ENCODE measurements around the gene SKIDA1. TPM values are rescaled to one million over a fixed set of nuclear protein-coding genes. Genes with fewer than 3 reads are reported as not detected.
A peak's percentile ranks its signal among the peaks of the same experiment; 100 is the strongest.

The SKIDA1 gene
- total and polyA plus RNA-seq, 4 donors: 0.10 to 1.6 (median 0.80) TPM

DNA sequence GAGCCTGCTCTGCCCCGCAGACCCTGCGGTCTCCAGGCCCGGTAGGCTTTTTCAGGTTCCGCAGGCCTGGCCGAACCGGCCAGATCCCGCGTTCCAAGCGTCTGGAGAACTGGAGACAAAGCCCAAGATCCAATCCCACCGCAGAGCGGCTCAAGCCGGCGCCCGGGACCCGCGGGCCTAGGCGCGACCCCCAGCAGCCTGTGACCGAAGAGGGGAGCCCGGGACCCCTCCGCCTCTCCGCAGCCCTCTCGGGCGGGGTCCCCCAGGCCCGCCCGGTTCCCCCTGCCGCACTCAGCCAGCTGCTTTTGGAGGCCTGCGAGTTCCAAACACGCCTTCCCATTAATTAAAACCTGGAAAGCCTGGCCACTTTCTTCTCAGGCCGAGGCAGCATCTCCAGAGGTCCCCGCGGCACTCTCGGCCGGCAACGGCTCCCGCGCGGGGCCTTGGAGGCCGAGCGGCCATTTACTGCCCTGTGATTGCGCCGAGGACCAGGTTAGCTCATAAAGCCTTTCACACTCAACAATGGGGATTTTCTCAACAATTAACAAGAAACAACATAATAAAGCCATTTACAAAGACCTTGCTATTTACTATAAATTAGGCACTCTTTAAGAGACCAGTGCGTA, 16.7 kb downstream of the SKIDA1 start:
- H3K9me3 ChIP-seq (ENCODE audit: control insufficient read depth in 4 of 4, insufficient read depth in 3 of 4, low read length in 3 of 4): no peaks in the 10 kb centered on the region
- H3K4me3 ChIP-seq: no peak overlapping the region
- H3K27ac ChIP-seq (ENCODE audit: low read depth in 1 of 2, low read length in 1 of 2): no peak overlapping the region
- H3K36me3 ChIP-seq (ENCODE audit: control insufficient read depth in 4 of 4, insufficient read depth in 4 of 4, low read length in 4 of 4): no peaks in the 10 kb centered on the region
- peaks cover 0 to 60% (median 4%) of the 10 kb centered on the region in 5 donors for H3K4me1 ChIP-seq (ENCODE audit: control insufficient read depth in 5 of 5, insufficient read depth in 5 of 5, low read length in 5 of 5)
- H3K9ac ChIP-seq (ENCODE audit: insufficient read depth in 1 of 2, low read length in 2 of 2): no peak overlapping the region
- no peak for TF ChIP-seq CTCF (IDR thresholded peaks at IDR 0.05; ENCODE audit: control extremely low read depth, extremely low read depth)
- ATAC-seq (ENCODE audit: insufficient read depth, low FRiP score) (no peak), DNase-seq (peak in 1 of 3 donors; percentile 22)
- no peaks in the 10 kb centered on the region for H3K27me3 ChIP-seq (ENCODE audit: control insufficient read depth in 3 of 3, insufficient read depth in 3 of 3, low read length in 2 of 3)
- 94 to 95% methylated on average over 43 of the region's 43 CpGs for WGBS, 2 donors

DNA sequence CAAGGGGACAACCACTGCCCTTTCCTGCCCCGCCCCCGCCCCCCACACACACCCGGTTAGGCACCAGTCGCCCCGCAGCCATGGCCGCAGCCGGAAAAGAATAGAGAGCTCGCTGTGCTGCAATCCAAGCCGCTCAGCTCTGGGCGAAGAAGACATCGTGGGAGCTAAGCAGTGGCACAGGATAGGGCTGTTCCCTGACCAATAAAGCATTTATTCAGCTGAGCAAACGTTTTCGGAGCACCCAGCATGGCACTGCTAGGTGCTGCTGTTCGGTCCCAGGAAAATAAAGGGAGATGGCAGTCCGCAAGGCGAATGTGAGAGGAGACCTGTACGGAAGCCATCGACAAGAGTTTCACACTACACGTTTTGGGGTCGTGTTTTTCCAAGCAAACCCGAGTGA, 18.3 kb downstream of the SKIDA1 start:
- WGBS, 2 donors: 80 to 84% methylated on average over 21 of the region's 21 CpGs
- no peak for TF ChIP-seq CTCF (IDR thresholded peaks at IDR 0.05; ENCODE audit: control extremely low read depth, extremely low read depth)
- no peaks in the 10 kb centered on the region for H3K27me3 ChIP-seq (ENCODE audit: control insufficient read depth in 3 of 3, insufficient read depth in 3 of 3, low read length in 2 of 3)
- ATAC-seq (ENCODE audit: insufficient read depth, low FRiP score) (no peak), DNase-seq (no peak)
- H3K9me3 ChIP-seq (ENCODE audit: control insufficient read depth in 4 of 4, insufficient read depth in 3 of 4, low read length in 3 of 4): no peaks in the 10 kb centered on the region
- H3K4me3 ChIP-seq: no peak overlapping the region
- H3K9ac ChIP-seq (ENCODE audit: insufficient read depth in 1 of 2, low read length in 2 of 2): no peak overlapping the region
- H3K36me3 ChIP-seq (ENCODE audit: control insufficient read depth in 4 of 4, insufficient read depth in 4 of 4, low read length in 4 of 4): no peaks in the 10 kb centered on the region
- peaks cover 0 to 44% (median 2%) of the 10 kb centered on the region in 5 donors for H3K4me1 ChIP-seq (ENCODE audit: control insufficient read depth in 5 of 5, insufficient read depth in 5 of 5, low read length in 5 of 5)
- H3K27ac ChIP-seq (ENCODE audit: low read depth in 1 of 2, low read length in 1 of 2): no peak overlapping the region

GRCh38 chr10:21506351-21506750, 19.1 kb downstream of the SKIDA1 start:
- no peak for TF ChIP-seq CTCF (IDR thresholded peaks at IDR 0.05; ENCODE audit: control extremely low read depth, extremely low read depth)
- H3K9ac ChIP-seq (ENCODE audit: insufficient read depth in 1 of 2, low read length in 2 of 2): no peak overlapping the region
- no peaks in the 10 kb centered on the region for H3K36me3 ChIP-seq (ENCODE audit: control insufficient read depth in 4 of 4, insufficient read depth in 4 of 4, low read length in 4 of 4)
- H3K4me3 ChIP-seq: no peak overlapping the region
- ATAC-seq (ENCODE audit: insufficient read depth, low FRiP score) (no peak), DNase-seq (peak in 2 of 3 donors; percentile 18 to 42)
- H3K27me3 ChIP-seq (ENCODE audit: control insufficient read depth in 3 of 3, insufficient read depth in 3 of 3, low read length in 2 of 3): no peaks in the 10 kb centered on the region
- no peak overlapping the region for H3K27ac ChIP-seq (ENCODE audit: low read depth in 1 of 2, low read length in 1 of 2)
- 27 to 41% methylated on average over 3 of the region's 3 CpGs for WGBS, 2 donors
- H3K4me1 ChIP-seq (ENCODE audit: control insufficient read depth in 5 of 5, insufficient read depth in 5 of 5, low read length in 5 of 5): peaks cover 0 to 37% (median 2%) of the 10 kb centered on the region in 5 donors
- no peaks in the 10 kb centered on the region for H3K9me3 ChIP-seq (ENCODE audit: control insufficient read depth in 4 of 4, insufficient read depth in 3 of 4, low read length in 3 of 4)

Data from lung (tissue), 12 donors.